Sigmoid colon (tissue), 4 donors: ENCODE data around the gene ACTN2.

Experiments used
- CTCF ChIP-seq, 4 experiments: fragments of 450-650 bp in 3 of 4; fragments of 200-600 bp in 1 of 4; IDR thresholded peaks; one replicate each; pipeline ENCODE4 v1.5.1; 2016 to 2019; ENCODE audit warnings: antibody characterized with exemption in 4 of 4, mild to moderate bottlenecking in 3 of 4, moderate library complexity in 2 of 4
- POLR2A ChIP-seq, 2 donors: fragments of 450-650 bp; IDR thresholded peaks; one replicate each; pipeline ENCODE4 v1.6.1; 2016; ENCODE audit warnings: antibody characterized with exemption in 2 of 2, mild to moderate bottlenecking in 2 of 2, moderate library complexity in 2 of 2
- POLR2AphosphoS5 ChIP-seq, 4 donors: sonication (generic); formaldehyde crosslinking; IDR thresholded peaks; one replicate each; pipeline ENCODE4 v1.6.1; 2017; ENCODE audit warnings: antibody characterized with exemption in 4 of 4

- TF ChIP-seq CTCF (IDR thresholded peaks at IDR 0.05): no peak
- no peak for TF ChIP-seq POLR2A (IDR thresholded peaks at IDR 0.05)
- TF ChIP-seq POLR2AphosphoS5 (IDR thresholded peaks at IDR 0.05): no peak
Observed at GRCh38 chr1:236774926-236775325, 88.6 kb downstream of the ACTN2 start.
